Stimulated activated CD4-positive, alpha-beta T cell treated with anti-CD3 and anti-CD28 coated beads, Interleukin-4, amount 100 ng/mL, for 4 hours (primary cell): ENCODE measurements around the gene IL1RAPL2.
"Not testable (repeated sequence)": the region's sequence is repeated elsewhere in the genome, so short reads cannot be mapped to it uniquely, and the experiment has no call there.

Experiments used
- DNase-seq, 2 experiments: peaks; one replicate each; pipeline ENCODE4 v3.0.0-alpha.2; 2020

The IL1RAPL2 gene

GRCh38 chrX:104565791-104566680, at the start of gene IL1RAPL2:
IL1RAPL2 (plus strand) TSS chrX:104566199.
- DNase-seq = no peak

- DNase-seq = no peak
Measured at GRCh38 chrX:104522386-104522785, 43.6 kb upstream of the IL1RAPL2 start.

- no peak for DNase-seq
Measured at GRCh38 chrX:104523858-104524257, 42.1 kb upstream of the IL1RAPL2 start.

GRCh38 chrX:104539081-104539480, 26.9 kb upstream of the IL1RAPL2 start:
- DNase-seq = no peak

- DNase-seq = not testable (repeated sequence)
Measured at GRCh38 chrX:104542447-104542846, 23.6 kb upstream of the IL1RAPL2 start.

GRCh38 chrX:104564335-104564734, 1.7 kb upstream of the IL1RAPL2 start:
- no peak for DNase-seq

GRCh38 chrX:104564921-104565703, 887 bp upstream of the IL1RAPL2 start:
- DNase-seq = no peak

- no peak for DNase-seq
Measured at GRCh38 chrX:104566681-104567501, 892 bp downstream of the IL1RAPL2 start.

- DNase-seq = no peak
Measured at GRCh38 chrX:104567506-104567905, 1.5 kb downstream of the IL1RAPL2 start.

- DNase-seq = no peak
Measured at GRCh38 chrX:104568304-104568915, 2.4 kb downstream of the IL1RAPL2 start.

- DNase-seq = no peak
Measured at GRCh38 chrX:104618106-104618895, 52.3 kb downstream of the IL1RAPL2 start.

- no peak for DNase-seq
Measured at GRCh38 chrX:104621781-104622180, 55.8 kb downstream of the IL1RAPL2 start.

GRCh38 chrX:104641176-104641575, 75.2 kb downstream of the IL1RAPL2 start:
- no peak for DNase-seq

- no peak for DNase-seq
Measured at GRCh38 chrX:104647084-104647483, 81.1 kb downstream of the IL1RAPL2 start.

GRCh38 chrX:104659005-104659744, 93.2 kb downstream of the IL1RAPL2 start:
- DNase-seq = no peak

- DNase-seq = no peak
Measured at GRCh38 chrX:104660092-104660491, 94.1 kb downstream of the IL1RAPL2 start.

GRCh38 chrX:104662694-104663093, 96.7 kb downstream of the IL1RAPL2 start:
- no peak for DNase-seq

GRCh38 chrX:104665691-104666090, 99.7 kb downstream of the IL1RAPL2 start:
- no peak for DNase-seq

- DNase-seq = no peak
Measured at GRCh38 chrX:104668550-104668949, 102.6 kb downstream of the IL1RAPL2 start.

GRCh38 chrX:104669063-104669462, 103.1 kb downstream of the IL1RAPL2 start:
- DNase-seq = no peak

- no peak for DNase-seq
Measured at GRCh38 chrX:104670051-104670450, 104.1 kb downstream of the IL1RAPL2 start.
